Measurements from ENCODE around the gene HSPB7. TPM values are rescaled to one million over a fixed set of nuclear protein-coding genes. Genes with fewer than 3 reads are reported as not detected.
"Not testable (repeated sequence)": the region's sequence is repeated elsewhere in the genome, so short reads cannot be mapped to it uniquely, and the experiment has no call there.

HSPB7 gene
- total RNA-seq, 1 donor, result not detected

DNA sequence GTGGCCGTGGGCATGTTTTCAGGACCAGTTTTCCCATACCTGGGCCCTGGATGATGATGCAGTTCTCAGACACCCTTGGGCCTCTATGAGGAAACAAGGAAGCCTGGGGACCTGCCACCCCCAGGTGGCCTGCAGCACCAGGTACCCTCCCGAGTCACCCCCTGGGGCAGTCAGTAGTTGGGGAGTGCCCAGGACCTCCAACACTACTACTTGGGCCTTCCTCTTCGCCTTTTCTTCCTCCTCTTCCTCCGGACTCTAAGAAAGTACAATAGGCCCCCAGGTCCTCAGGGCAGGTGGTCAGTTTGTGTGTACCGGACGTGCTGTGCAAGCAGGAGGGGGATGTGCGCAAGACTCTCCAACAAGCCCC is 25.7 kb downstream of the HSPB7 start:
- H3K9me3 ChIP-seq (ENCODE audit: low read depth, low read length), result no peaks in the 10 kb centered on the region
- H3K27me3 ChIP-seq (ENCODE audit: insufficient read depth, low read length), result no peaks in the 10 kb centered on the region
- H3K4me1 ChIP-seq (ENCODE audit: insufficient read depth, low read length), result no peaks in the 10 kb centered on the region
- no peak overlapping the region for H3K4me3 ChIP-seq (ENCODE audit: low read length)

GRCh38 chr1:15991427-15992186 is 26.2 kb downstream of the HSPB7 start:
- Histone ChIP-seq H3K4me1 (ENCODE audit: insufficient read depth, low read length) (no peaks in the 10 kb centered on the region), H3K27me3 (ENCODE audit: insufficient read depth, low read length) (no peaks in the 10 kb centered on the region), H3K4me3 (ENCODE audit: low read length) (no peak overlapping the region), H3K9me3 (ENCODE audit: low read depth, low read length) (no peaks in the 10 kb centered on the region)

DNA sequence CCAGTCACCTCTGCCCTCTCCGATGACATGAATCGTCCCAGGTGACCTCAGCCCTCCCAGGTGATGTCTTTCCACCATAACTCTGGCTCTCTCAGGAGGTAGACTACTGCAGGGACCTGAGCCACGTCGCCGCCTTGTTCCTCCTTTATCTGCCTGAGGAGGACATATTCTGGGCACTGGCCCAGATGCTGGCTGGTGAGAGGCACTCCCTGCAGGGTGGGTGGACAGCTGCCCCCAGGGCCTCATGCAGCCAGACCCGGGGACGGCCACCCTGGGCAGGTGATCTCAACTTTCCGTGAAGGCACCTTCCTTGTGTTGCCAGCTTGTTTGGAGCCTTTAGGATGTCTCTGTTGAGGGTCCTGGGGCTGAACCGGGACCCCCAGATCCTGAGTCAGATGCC is 28.1 kb downstream of the HSPB7 start:
- Histone ChIP-seq H3K9me3 (ENCODE audit: low read depth, low read length) (no peaks in the 10 kb centered on the region), H3K4me1 (ENCODE audit: insufficient read depth, low read length) (peaks cover 4% of the 10 kb centered on the region), H3K27me3 (ENCODE audit: insufficient read depth, low read length) (no peaks in the 10 kb centered on the region), H3K4me3 (ENCODE audit: low read length) (no peak overlapping the region)

- Histone ChIP-seq H3K4me1 (ENCODE audit: insufficient read depth, low read length) (peaks cover 4% of the 10 kb centered on the region), H3K4me3 (ENCODE audit: low read length) (no peak overlapping the region), H3K9me3 (ENCODE audit: low read depth, low read length) (no peaks in the 10 kb centered on the region)
Observed at GRCh38 chr1:15988856-15989736, 28.7 kb downstream of the HSPB7 start.

DNA sequence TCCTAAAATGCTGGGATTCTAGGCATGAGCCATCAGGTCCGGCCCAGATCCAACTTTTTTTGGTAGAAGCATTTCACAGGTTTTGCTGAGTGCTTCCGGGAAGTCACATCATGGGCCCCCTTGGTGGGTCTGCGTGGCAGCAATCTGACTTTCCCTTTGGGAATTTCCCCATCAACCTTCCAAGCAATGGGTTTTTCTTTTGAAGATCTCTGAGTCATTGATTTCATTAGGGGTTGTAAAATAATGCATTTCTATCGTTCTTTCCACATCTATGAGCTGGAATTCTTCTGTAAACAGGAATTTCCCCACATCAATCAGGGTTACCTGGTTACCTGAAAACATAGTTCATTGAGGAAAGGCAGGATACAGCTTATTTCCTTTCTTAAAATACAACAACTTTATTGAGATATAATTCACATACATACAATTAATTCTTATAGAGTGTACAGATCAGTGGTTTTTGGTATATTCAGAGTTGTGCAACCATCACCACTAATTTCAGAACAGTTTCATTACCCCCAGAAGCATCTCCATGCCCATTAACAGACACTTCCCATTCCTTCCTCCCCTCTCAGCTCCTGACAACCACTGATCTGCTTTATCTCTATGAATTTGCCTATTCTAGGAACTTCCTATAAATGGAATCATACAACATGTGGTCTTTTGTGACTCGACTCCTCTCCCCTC is 32.1 kb downstream of the HSPB7 start:
- H3K9me3 ChIP-seq (ENCODE audit: low read depth, low read length), result no peaks in the 10 kb centered on the region
- H3K4me3 ChIP-seq (ENCODE audit: low read length), result no peak overlapping the region

More at GRCh38 chr1:15988856-15989736, 28.7 kb downstream of the HSPB7 start:
- H3K27me3 ChIP-seq (ENCODE audit: insufficient read depth, low read length), result no peaks in the 10 kb centered on the region

DNA sequence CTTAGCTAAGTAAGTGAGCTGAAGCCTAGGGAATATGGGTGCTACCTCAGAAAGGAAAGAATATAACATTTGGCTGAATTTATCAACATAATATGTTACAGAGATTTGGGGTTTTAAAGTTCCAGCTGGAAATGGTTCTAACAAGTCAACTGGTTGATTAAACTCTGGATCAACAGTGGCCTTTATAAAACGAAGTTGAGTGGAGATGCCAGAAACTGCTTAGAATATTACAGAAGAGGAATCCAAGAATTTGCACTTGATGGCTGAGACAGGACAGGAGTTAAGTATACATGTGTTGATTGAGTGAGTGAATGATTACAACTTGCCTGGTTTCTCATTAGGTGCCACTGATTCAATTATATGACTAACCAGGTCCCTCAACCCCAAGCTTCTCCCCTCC is 34.6 kb downstream of the HSPB7 start:
- H3K9me3 ChIP-seq (ENCODE audit: low read depth, low read length), result no peaks in the 10 kb centered on the region
- H3K27me3 ChIP-seq (ENCODE audit: insufficient read depth, low read length), result no peaks in the 10 kb centered on the region
- peaks cover 4% of the 10 kb centered on the region for H3K4me1 ChIP-seq (ENCODE audit: insufficient read depth, low read length)
- no peak overlapping the region for H3K4me3 ChIP-seq (ENCODE audit: low read length)

More for the DNA sequence above, 32.1 kb downstream of the HSPB7 start:
- Histone ChIP-seq H3K27me3 (ENCODE audit: insufficient read depth, low read length) (no peaks in the 10 kb centered on the region), H3K4me1 (ENCODE audit: insufficient read depth, low read length) (peaks cover 4% of the 10 kb centered on the region)

- no peaks in the 10 kb centered on the region for H3K27me3 ChIP-seq (ENCODE audit: insufficient read depth, low read length)
- peaks cover 4% of the 10 kb centered on the region for H3K4me1 ChIP-seq (ENCODE audit: insufficient read depth, low read length)
- H3K4me3 ChIP-seq (ENCODE audit: low read length), result no peak overlapping the region
- no peaks in the 10 kb centered on the region for H3K9me3 ChIP-seq (ENCODE audit: low read depth, low read length)
Observed at GRCh38 chr1:15981679-15982078, 36.2 kb downstream of the HSPB7 start.

DNA sequence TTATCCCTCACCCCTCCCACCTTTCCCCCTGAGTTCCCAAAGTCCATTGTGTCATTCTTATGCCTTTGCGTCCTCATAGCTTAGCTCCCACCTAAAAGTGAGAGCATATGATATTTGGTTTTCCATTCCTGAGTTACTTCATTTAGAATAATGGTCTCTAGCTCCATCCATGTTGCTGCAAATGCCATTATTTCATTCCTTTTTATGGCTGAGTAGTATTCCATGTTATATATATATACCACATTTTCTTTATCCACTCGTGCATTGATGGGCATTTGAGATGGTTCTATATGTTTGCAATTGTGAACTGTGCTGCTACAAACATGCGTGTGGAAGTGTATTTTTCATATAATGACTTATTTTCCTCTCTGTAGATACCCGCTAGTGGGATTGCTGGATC is 39.9 kb downstream of the HSPB7 start:
- peaks cover 25% of the 10 kb centered on the region for H3K4me1 ChIP-seq (ENCODE audit: insufficient read depth, low read length)
- not testable (repeated sequence) for H3K4me3 ChIP-seq (ENCODE audit: low read length); H3K9me3 ChIP-seq (ENCODE audit: low read depth, low read length); H3K27me3 ChIP-seq (ENCODE audit: insufficient read depth, low read length)

GRCh38 chr1:15975805-15976680 is 41.8 kb downstream of the HSPB7 start, which contains the start of gene ZBTB17:
TSS of gene ZBTB17 (minus strand) at chr1:15976101. CDS start at chr1:15948495, 27,606 bp downstream.
- Histone ChIP-seq H3K27me3 (ENCODE audit: insufficient read depth, low read length) (no peaks in the 10 kb centered on the region), H3K4me1 (ENCODE audit: insufficient read depth, low read length) (peaks cover 29% of the 10 kb centered on the region), H3K4me3 (ENCODE audit: low read length) (peak within 1 kb of the TSS; percentile 79), H3K9me3 (ENCODE audit: low read depth, low read length) (no peaks in the 10 kb centered on the region)

DNA sequence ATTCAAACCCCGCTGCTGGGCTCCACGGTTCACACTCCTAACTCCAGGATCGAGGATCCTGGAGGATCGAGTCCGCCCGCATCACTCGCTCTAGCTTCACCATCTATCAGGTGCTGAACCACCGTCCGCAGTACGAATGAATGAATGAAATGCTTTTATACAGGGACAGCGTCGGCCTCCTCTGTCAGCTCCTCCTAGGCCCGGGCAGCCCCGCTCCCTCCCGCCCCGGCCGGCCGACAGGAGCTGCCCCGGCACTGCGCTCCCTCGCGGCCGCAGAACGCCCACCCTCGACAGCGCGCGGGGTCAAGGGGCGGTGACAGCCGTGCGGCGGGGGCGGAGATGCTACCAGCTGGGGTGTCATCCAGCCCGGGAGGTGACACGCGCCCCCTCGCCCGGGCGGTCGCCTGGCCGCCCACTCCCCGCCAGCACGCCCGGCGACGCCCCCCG is 42.5 kb downstream of the HSPB7 start:
- peak overlapping the region; percentile 79 for H3K4me3 ChIP-seq (ENCODE audit: low read length)
- H3K27me3 ChIP-seq (ENCODE audit: insufficient read depth, low read length), result no peaks in the 10 kb centered on the region
- H3K9me3 ChIP-seq (ENCODE audit: low read depth, low read length), result no peaks in the 10 kb centered on the region
- H3K4me1 ChIP-seq (ENCODE audit: insufficient read depth, low read length), result peaks cover 29% of the 10 kb centered on the region

GRCh38 chr1:15974855-15975254 is 43.0 kb downstream of the HSPB7 start:
- Histone ChIP-seq H3K27me3 (ENCODE audit: insufficient read depth, low read length) (no peaks in the 10 kb centered on the region), H3K4me1 (ENCODE audit: insufficient read depth, low read length) (peaks cover 29% of the 10 kb centered on the region), H3K4me3 (ENCODE audit: low read length) (peak overlapping the region; percentile 79), H3K9me3 (ENCODE audit: low read depth, low read length) (no peaks in the 10 kb centered on the region)

GRCh38 chr1:15973772-15974171 is 44.1 kb downstream of the HSPB7 start:
- Histone ChIP-seq H3K9me3 (ENCODE audit: low read depth, low read length) (no peaks in the 10 kb centered on the region), H3K27me3 (ENCODE audit: insufficient read depth, low read length) (no peaks in the 10 kb centered on the region), H3K4me1 (ENCODE audit: insufficient read depth, low read length) (peaks cover 29% of the 10 kb centered on the region), H3K4me3 (ENCODE audit: low read length) (no peak overlapping the region)

DNA sequence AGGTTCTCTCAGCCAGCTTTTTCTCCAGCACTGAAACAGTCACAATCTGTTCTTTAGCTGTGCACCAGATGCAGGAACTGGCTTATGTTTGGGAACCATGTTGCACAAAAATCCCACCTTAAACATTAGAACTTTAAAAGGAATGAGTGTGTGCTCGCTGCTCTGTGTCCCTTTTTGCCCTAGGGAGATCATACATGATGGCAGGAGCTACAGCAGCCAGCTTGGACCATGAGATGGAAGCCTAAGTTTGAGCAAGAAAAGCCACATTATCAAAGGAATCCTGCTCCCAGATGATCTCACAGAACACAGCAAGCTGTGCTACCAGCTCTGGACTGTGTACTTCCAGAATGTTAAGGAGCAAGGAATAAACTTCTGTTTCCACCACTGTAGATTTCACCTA is 45.4 kb downstream of the HSPB7 start:
- no peak overlapping the region for H3K4me3 ChIP-seq (ENCODE audit: low read length)

DNA sequence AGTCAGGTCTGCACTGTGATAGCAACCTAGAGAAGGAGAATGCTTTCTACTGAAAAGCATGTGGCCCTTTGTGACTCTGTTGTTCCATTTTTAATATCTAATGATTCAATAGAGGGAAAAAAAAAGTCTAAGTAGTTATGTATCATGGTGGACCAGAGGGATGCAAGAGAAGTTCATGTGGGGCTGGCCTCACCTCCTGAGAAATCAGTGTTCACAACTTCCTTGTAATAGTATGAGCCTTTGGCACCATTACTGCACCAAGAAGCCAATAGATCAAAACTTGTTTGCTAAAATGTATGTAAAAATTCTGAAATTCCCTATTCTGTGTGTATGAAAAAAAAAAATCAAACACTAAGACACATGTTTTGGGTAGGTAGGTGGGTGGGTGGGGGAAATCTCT is 46.9 kb downstream of the HSPB7 start:
- Histone ChIP-seq H3K4me3 (ENCODE audit: low read length) (no peak overlapping the region), H3K9me3 (ENCODE audit: low read depth, low read length) (no peaks in the 10 kb centered on the region), H3K4me1 (ENCODE audit: insufficient read depth, low read length) (peaks cover 45% of the 10 kb centered on the region), H3K27me3 (ENCODE audit: insufficient read depth, low read length) (no peaks in the 10 kb centered on the region)

More for the DNA sequence above, 45.4 kb downstream of the HSPB7 start:
- Histone ChIP-seq H3K4me1 (ENCODE audit: insufficient read depth, low read length) (peaks cover 36% of the 10 kb centered on the region), H3K9me3 (ENCODE audit: low read depth, low read length) (no peaks in the 10 kb centered on the region), H3K27me3 (ENCODE audit: insufficient read depth, low read length) (no peaks in the 10 kb centered on the region)
